Measurements from ENCODE around the gene C5orf52.

DNA sequence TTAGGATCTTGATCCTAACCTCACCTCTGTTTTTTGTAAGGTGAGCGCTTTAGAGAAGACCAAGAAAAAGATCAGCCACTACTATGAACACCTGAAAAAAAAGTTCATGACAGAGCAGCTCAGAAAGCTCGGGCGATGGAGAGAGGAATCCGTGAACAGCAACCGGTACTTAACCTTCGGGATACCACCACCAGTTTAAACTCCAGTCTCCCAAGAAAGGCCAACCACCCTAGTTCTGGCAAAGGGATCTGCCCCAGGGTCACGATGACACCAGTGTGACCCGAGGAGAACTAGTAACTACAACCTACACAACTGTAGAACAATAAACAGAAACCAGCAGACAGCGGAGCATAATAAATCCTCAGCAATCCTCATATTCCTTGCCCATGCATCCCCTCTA is 8.5 kb downstream of the C5orf52 start:
- TF ChIP-seq SUZ12 (IDR thresholded peaks at IDR 0.05), result no peak
- TF ChIP-seq SP1 (IDR thresholded peaks at IDR 0.05), result no peak
- no peak for TF ChIP-seq TARDBP (IDR thresholded peaks at IDR 0.05)
- TF ChIP-seq ELF4 (IDR thresholded peaks at IDR 0.05), result no peak
- no peak for TF ChIP-seq BHLHE40 (IDR thresholded peaks at IDR 0.05; ENCODE audit: borderline replicate concordance)
- TF ChIP-seq HDGF (IDR thresholded peaks at IDR 0.05; ENCODE audit: borderline replicate concordance), result no peak
- no peak for TF ChIP-seq CTBP1 (IDR thresholded peaks at IDR 0.05; ENCODE audit: borderline replicate concordance)
